WTC11 (cell line): Measurements from ENCODE around the gene NKPD1. TPM values are rescaled to one million over a fixed set of nuclear protein-coding genes. Genes with fewer than 3 reads are reported as not detected.

ENCODE experiments used
- ATAC-seq: fragments of 200-7000 bp; cut with Tn5 transposase; 2 replicates; pipeline ENCODE4 v1.10.0; 2021; ENCODE audit warnings: mild to moderate bottlenecking, moderate library complexity
- CTCF ChIA-PET: fragments of 300-600 bp; sonication (Branson Sonifier 250); formaldehyde crosslinking; loops from one replicate; lab custom pipeline; 2021; ENCODE audit warnings: antibody characterized with exemption; lab: Charles Lee
- POLR2A ChIA-PET: fragments of 350-600 bp; sonication (Branson Sonifier 250); formaldehyde crosslinking; loops from one replicate; lab custom pipeline; 2021; ENCODE audit warnings: antibody characterized with exemption; lab: Charles Lee
- DNase-seq: peaks from one replicate; pipeline ENCODE4 v3.0.0; 2021; ENCODE audit warnings: low spot score
- H3K27ac Mint-ChIP-seq: 2 replicates; pipeline ENCODE4 v1.8.0; 2021; ENCODE audit warnings: mixed read lengths
- H3K27me3 Mint-ChIP-seq: 2 replicates; pipeline ENCODE4 v1.8.0; 2021; ENCODE audit warnings: low read depth, mild to moderate bottlenecking, moderate library complexity, mixed read lengths
- H3K36me3 Mint-ChIP-seq: 2 replicates; pipeline ENCODE4 v1.8.0; 2021; ENCODE audit warnings: mixed read lengths
- H3K4me1 Mint-ChIP-seq: 2 replicates; pipeline ENCODE4 v1.8.0; 2022; ENCODE audit warnings: mixed read lengths
- H3K4me3 Mint-ChIP-seq: 2 replicates; pipeline ENCODE4 v1.8.0; 2021; ENCODE audit warnings: mild to moderate bottlenecking, moderate library complexity, mixed read lengths
- H3K9me3 Mint-ChIP-seq: 2 replicates; pipeline ENCODE4 v1.8.0; 2021; ENCODE audit warnings: mixed read lengths
- GABPB1 ChIP-seq: sonication (generic); formaldehyde crosslinking; IDR thresholded peaks from 2 replicates; pipeline ENCODE4 v1.8.1; 2023; ENCODE audit warnings: mild to moderate bottlenecking, missing genetic modification reagents
- HMGA2 ChIP-seq: fragments of 250-450 bp; sonication (Bioruptor Pico); IDR thresholded peaks from 2 replicates; pipeline ENCODE4 v1.4.0; 2021; ENCODE audit warnings: mild to moderate bottlenecking, moderate library complexity
- JAZF1 ChIP-seq: fragments of 250-450 bp; sonication (Bioruptor Pico); IDR thresholded peaks from 2 replicates; pipeline ENCODE4 v1.9.0; 2021; ENCODE audit warnings: moderate library complexity, mild to moderate bottlenecking, inconsistent platforms
- JUN ChIP-seq: sonication (generic); formaldehyde crosslinking; IDR thresholded peaks from 2 replicates; pipeline ENCODE4 v1.8.0; 2023; ENCODE audit warnings: mild to moderate bottlenecking, missing genetic modification reagents
- NFATC4 ChIP-seq: fragments of 250-450 bp; sonication (Bioruptor Pico); IDR thresholded peaks from 2 replicates; pipeline ENCODE4 v1.9.0; 2021; ENCODE audit warnings: mild to moderate bottlenecking
- ZNF121 ChIP-seq: sonication (generic); formaldehyde crosslinking; IDR thresholded peaks from 2 replicates; pipeline ENCODE4 v1.8.0; 2023; ENCODE audit warnings: missing genetic modification reagents
- total RNA-seq: library from RNA; stranded (reverse); gene quantifications from 3 replicates; pipeline ENCODE4 v1.2.3, GENCODE V29; 2021
- TF ChIP-seq, protein P1 (sequence below): sonication (generic); formaldehyde crosslinking; IDR thresholded peaks from 2 replicates; pipeline ENCODE4 v1.8.1; 2022; ENCODE audit warnings: low read depth, missing genetic modification reagents, borderline replicate concordance
- TF ChIP-seq, protein P2 (sequence below): fragments of 250-450 bp; sonication (Bioruptor Pico); IDR thresholded peaks from 2 replicates; pipeline ENCODE4 v2.1.2; 2022; ENCODE audit warnings: mild to moderate bottlenecking, moderate library complexity
- TF ChIP-seq, protein P3 (sequence below): sonication (generic); formaldehyde crosslinking; IDR thresholded peaks from 2 replicates; pipeline ENCODE4 v1.8.0; 2023; ENCODE audit warnings: missing genetic modification reagents, mild to moderate bottlenecking, borderline replicate concordance
- TF ChIP-seq, protein P4 (sequence below): sonication (generic); formaldehyde crosslinking; IDR thresholded peaks from 2 replicates; pipeline ENCODE4 v1.8.0; 2022; ENCODE audit warnings: missing genetic modification reagents
- TF ChIP-seq, protein P5 (sequence below): fragments of 250-450 bp; sonication (Bioruptor Pico); IDR thresholded peaks from 2 replicates; pipeline ENCODE4 v1.9.0; 2021; ENCODE audit warnings: mild to moderate bottlenecking, borderline replicate concordance
- TF ChIP-seq, protein P6 (sequence below): fragments of 250-450 bp; sonication (Bioruptor Pico); IDR thresholded peaks from 2 replicates; pipeline ENCODE4 v1.9.0; 2021; ENCODE audit warnings: moderate library complexity, mild to moderate bottlenecking, inconsistent platforms, borderline replicate concordance
- TF ChIP-seq, protein P7 (sequence below): sonication (generic); formaldehyde crosslinking; IDR thresholded peaks from 2 replicates; pipeline ENCODE4 v1.8.1; 2023; ENCODE audit warnings: mild to moderate bottlenecking, missing genetic modification reagents

NKPD1 gene
- total RNA-seq, 1 experiment from 2014 or later, result 0.57 TPM

DNA sequence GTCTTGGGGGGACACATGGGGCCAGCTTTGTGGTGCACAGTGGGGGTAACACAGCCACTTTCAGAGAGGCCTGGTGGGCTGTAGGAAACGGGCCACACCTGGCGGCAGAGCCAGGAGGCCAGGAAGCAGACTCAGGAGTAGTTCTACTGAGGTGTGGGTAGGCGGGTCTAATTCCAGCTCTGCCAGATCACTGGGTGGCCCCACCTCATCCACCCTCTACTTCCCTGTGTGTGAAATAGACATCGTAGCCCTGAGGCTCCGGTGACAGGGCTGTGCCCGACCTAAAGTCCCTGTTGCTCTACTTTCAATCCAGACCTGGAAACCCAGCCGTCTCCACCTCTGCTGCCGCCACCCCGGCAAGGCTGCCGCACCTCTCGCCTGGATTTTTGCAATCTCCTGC is 4.0 kb downstream of the NKPD1 start:
- peaks cover 19% of the 10 kb centered on the region for H3K4me1 Mint-ChIP-seq
- H3K9me3 Mint-ChIP-seq, result no peaks in the 10 kb centered on the region
- H3K27me3 Mint-ChIP-seq, result peaks cover 59% of the 10 kb centered on the region
- TF ChIP-seq, protein P1, sequence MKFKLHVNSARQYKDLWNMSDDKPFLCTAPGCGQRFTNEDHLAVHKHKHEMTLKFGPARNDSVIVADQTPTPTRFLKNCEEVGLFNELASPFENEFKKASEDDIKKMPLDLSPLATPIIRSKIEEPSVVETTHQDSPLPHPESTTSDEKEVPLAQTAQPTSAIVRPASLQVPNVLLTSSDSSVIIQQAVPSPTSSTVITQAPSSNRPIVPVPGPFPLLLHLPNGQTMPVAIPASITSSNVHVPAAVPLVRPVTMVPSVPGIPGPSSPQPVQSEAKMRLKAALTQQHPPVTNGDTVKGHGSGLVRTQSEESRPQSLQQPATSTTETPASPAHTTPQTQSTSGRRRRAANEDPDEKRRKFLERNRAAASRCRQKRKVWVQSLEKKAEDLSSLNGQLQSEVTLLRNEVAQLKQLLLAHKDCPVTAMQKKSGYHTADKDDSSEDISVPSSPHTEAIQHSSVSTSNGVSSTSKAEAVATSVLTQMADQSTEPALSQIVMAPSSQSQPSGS, result no peak
- no peak for TF ChIP-seq NFATC4 (CRISPR knock-in tag)
- H3K36me3 Mint-ChIP-seq, result no peaks in the 10 kb centered on the region
- CTCF ChIA-PET, result interaction anchor here (1.0 to 1.5 kb wide), 6 partner anchors 8 to 182 kb away, joined by 3 to 8 read pairs (median 4); partner anchors contain the start of genes BLOC1S3 and TRAPPC6A
- POLR2A ChIA-PET, result no interaction called here
- ATAC-seq (no peak), DNase-seq (no peak)
- H3K4me3 Mint-ChIP-seq, result no peak overlapping the region
- peak overlapping the region; percentile 7; the same call in 1 of the 2 replicates for H3K27ac Mint-ChIP-seq

DNA sequence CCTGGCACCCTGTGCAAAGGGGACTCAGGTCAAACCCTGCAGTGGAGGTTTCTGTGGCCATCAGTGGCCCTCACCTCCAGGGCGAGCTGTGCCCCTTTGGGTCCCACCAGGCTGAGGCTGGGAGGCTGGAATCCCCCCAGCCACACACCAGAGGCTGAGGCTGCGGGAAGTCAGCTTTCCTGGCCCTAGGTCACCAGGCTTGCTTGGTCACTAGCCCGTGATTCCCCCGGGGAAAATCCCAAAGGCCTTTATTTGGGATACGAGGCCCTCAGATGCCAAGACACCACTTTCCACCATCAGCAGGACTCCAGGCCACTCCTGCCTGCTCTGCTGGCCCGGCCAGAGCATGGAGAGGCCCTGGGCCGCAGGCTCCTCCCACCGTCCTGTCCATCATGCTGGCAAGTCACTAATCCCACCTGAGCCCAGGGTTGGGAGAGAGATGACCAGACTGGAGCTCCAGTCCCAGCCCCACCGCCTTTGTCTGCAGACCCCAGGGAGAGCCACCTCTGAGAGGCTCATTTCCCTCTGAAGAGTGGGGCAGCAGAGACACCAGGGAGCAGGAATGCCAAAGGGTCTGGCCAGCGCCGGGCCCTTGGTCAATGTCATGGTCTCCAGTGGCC is 4.7 kb downstream of the NKPD1 start:
- no peaks in the 10 kb centered on the region for H3K36me3 Mint-ChIP-seq
- H3K4me1 Mint-ChIP-seq, result peaks cover 19% of the 10 kb centered on the region
- no peak overlapping the region for H3K4me3 Mint-ChIP-seq
- POLR2A ChIA-PET, result interaction anchor here (0.5 kb wide), 1 partner anchor 29 kb away, joined by 4 read pairs; no protein-coding TSS in a partner anchor
- H3K9me3 Mint-ChIP-seq, result no peaks in the 10 kb centered on the region
- no peak overlapping the region for H3K27ac Mint-ChIP-seq
- H3K27me3 Mint-ChIP-seq, result peaks cover 66% of the 10 kb centered on the region
- no peak for TF ChIP-seq ZNF121 (CRISPR knock-in tag)
- TF ChIP-seq, protein P2, sequence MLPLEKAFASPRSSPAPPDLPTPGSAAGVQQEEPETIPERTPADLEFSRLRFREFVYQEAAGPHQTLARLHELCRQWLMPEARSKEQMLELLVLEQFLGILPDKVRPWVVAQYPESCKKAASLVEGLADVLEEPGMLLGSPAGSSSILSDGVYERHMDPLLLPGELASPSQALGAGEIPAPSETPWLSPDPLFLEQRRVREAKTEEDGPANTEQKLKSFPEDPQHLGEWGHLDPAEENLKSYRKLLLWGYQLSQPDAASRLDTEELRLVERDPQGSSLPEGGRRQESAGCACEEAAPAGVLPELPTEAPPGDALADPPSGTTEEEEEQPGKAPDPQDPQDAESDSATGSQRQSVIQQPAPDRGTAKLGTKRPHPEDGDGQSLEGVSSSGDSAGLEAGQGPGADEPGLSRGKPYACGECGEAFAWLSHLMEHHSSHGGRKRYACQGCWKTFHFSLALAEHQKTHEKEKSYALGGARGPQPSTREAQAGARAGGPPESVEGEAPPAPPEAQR, result no peak
- TF ChIP-seq JUN (CRISPR knock-in tag), result no peak
- TF ChIP-seq, protein P3, sequence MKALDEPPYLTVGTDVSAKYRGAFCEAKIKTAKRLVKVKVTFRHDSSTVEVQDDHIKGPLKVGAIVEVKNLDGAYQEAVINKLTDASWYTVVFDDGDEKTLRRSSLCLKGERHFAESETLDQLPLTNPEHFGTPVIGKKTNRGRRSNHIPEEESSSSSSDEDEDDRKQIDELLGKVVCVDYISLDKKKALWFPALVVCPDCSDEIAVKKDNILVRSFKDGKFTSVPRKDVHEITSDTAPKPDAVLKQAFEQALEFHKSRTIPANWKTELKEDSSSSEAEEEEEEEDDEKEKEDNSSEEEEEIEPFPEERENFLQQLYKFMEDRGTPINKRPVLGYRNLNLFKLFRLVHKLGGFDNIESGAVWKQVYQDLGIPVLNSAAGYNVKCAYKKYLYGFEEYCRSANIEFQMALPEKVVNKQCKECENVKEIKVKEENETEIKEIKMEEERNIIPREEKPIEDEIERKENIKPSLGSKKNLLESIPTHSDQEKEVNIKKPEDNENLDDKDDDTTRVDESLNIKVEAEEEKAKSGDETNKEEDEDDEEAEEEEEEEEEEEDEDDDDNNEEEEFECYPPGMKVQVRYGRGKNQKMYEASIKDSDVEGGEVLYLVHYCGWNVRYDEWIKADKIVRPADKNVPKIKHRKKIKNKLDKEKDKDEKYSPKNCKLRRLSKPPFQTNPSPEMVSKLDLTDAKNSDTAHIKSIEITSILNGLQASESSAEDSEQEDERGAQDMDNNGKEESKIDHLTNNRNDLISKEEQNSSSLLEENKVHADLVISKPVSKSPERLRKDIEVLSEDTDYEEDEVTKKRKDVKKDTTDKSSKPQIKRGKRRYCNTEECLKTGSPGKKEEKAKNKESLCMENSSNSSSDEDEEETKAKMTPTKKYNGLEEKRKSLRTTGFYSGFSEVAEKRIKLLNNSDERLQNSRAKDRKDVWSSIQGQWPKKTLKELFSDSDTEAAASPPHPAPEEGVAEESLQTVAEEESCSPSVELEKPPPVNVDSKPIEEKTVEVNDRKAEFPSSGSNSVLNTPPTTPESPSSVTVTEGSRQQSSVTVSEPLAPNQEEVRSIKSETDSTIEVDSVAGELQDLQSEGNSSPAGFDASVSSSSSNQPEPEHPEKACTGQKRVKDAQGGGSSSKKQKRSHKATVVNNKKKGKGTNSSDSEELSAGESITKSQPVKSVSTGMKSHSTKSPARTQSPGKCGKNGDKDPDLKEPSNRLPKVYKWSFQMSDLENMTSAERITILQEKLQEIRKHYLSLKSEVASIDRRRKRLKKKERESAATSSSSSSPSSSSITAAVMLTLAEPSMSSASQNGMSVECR (CRISPR knock-in tag), result no peak
- TF ChIP-seq, protein P4, sequence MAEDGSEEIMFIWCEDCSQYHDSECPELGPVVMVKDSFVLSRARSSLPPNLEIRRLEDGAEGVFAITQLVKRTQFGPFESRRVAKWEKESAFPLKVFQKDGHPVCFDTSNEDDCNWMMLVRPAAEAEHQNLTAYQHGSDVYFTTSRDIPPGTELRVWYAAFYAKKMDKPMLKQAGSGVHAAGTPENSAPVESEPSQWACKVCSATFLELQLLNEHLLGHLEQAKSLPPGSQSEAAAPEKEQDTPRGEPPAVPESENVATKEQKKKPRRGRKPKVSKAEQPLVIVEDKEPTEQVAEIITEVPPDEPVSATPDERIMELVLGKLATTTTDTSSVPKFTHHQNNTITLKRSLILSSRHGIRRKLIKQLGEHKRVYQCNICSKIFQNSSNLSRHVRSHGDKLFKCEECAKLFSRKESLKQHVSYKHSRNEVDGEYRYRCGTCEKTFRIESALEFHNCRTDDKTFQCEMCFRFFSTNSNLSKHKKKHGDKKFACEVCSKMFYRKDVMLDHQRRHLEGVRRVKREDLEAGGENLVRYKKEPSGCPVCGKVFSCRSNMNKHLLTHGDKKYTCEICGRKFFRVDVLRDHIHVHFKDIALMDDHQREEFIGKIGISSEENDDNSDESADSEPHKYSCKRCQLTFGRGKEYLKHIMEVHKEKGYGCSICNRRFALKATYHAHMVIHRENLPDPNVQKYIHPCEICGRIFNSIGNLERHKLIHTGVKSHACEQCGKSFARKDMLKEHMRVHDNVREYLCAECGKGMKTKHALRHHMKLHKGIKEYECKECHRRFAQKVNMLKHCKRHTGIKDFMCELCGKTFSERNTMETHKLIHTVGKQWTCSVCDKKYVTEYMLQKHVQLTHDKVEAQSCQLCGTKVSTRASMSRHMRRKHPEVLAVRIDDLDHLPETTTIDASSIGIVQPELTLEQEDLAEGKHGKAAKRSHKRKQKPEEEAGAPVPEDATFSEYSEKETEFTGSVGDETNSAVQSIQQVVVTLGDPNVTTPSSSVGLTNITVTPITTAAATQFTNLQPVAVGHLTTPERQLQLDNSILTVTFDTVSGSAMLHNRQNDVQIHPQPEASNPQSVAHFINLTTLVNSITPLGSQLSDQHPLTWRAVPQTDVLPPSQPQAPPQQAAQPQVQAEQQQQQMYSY (CRISPR knock-in tag), result no peak
- no peak for TF ChIP-seq GABPB1 (CRISPR knock-in tag)
- TF ChIP-seq, protein P5, sequence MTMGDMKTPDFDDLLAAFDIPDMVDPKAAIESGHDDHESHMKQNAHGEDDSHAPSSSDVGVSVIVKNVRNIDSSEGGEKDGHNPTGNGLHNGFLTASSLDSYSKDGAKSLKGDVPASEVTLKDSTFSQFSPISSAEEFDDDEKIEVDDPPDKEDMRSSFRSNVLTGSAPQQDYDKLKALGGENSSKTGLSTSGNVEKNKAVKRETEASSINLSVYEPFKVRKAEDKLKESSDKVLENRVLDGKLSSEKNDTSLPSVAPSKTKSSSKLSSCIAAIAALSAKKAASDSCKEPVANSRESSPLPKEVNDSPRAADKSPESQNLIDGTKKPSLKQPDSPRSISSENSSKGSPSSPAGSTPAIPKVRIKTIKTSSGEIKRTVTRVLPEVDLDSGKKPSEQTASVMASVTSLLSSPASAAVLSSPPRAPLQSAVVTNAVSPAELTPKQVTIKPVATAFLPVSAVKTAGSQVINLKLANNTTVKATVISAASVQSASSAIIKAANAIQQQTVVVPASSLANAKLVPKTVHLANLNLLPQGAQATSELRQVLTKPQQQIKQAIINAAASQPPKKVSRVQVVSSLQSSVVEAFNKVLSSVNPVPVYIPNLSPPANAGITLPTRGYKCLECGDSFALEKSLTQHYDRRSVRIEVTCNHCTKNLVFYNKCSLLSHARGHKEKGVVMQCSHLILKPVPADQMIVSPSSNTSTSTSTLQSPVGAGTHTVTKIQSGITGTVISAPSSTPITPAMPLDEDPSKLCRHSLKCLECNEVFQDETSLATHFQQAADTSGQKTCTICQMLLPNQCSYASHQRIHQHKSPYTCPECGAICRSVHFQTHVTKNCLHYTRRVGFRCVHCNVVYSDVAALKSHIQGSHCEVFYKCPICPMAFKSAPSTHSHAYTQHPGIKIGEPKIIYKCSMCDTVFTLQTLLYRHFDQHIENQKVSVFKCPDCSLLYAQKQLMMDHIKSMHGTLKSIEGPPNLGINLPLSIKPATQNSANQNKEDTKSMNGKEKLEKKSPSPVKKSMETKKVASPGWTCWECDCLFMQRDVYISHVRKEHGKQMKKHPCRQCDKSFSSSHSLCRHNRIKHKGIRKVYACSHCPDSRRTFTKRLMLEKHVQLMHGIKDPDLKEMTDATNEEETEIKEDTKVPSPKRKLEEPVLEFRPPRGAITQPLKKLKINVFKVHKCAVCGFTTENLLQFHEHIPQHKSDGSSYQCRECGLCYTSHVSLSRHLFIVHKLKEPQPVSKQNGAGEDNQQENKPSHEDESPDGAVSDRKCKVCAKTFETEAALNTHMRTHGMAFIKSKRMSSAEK, result no peak
- no peak for TF ChIP-seq JAZF1 (CRISPR knock-in tag)
- no peak for TF ChIP-seq HMGA2
- TF ChIP-seq, protein P6, sequence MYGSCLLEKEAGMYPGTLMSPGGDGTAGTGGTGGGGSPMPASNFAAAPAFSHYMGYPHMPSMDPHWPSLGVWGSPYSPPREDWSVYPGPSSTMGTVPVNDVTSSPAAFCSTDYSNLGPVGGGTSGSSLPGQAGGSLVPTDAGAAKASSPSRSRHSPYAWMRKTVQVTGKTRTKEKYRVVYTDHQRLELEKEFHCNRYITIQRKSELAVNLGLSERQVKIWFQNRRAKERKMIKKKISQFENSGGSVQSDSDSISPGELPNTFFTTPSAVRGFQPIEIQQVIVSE (CRISPR knock-in tag), result no peak
- TF ChIP-seq, protein P7, sequence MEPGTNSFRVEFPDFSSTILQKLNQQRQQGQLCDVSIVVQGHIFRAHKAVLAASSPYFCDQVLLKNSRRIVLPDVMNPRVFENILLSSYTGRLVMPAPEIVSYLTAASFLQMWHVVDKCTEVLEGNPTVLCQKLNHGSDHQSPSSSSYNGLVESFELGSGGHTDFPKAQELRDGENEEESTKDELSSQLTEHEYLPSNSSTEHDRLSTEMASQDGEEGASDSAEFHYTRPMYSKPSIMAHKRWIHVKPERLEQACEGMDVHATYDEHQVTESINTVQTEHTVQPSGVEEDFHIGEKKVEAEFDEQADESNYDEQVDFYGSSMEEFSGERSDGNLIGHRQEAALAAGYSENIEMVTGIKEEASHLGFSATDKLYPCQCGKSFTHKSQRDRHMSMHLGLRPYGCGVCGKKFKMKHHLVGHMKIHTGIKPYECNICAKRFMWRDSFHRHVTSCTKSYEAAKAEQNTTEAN, result no peak
- CTCF ChIA-PET, result interaction anchor here (1.0 to 1.5 kb wide), 6 partner anchors 9 to 182 kb away, joined by 3 to 8 read pairs (median 4); partner anchors contain the start of genes BLOC1S3 and TRAPPC6A
- peak; percentile 44 for DNase-seq
- peak; percentile 10 for ATAC-seq
